IMR-90 (cell line): ENCODE results near the gene LINC01488.

Source experiments
- TF ChIP-seq, protein P1 (sequence below): fragments of 150-350 bp; IDR thresholded peaks from 2 replicates; pipeline ENCODE4 v1.6.1; 2017; ENCODE audit warnings: mild to moderate bottlenecking, antibody characterized with exemption, low read length, low read depth
- TF ChIP-seq, protein P2 (sequence below): conservative IDR thresholded peaks from 2 replicates; pipeline ENCODE4 v1.5.1; 2012; ENCODE audit warnings: mild to moderate bottlenecking, low read depth, low read length, improper control_type of control experiment

DNA sequence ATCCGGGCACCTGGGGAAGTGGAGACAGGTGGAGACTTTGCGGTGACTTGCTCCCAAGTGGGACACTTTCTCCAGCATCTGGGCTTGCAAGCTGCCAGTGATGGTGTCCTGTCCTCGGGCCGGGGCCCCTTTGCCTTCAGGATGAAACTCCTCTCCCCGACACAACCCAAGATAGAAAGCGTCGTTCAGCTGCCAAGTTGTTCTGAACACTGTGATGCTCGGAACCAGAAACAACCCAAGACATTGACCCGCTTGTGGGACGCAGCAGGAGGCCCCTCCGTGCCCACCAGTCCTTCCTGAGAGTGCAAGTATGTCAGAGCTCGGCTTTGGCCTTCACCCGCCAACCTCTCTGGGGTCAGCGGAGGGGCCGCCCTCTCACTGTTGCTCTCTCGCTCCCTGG is 31.3 kb downstream of the LINC01488 start:
- TF ChIP-seq, protein P1, sequence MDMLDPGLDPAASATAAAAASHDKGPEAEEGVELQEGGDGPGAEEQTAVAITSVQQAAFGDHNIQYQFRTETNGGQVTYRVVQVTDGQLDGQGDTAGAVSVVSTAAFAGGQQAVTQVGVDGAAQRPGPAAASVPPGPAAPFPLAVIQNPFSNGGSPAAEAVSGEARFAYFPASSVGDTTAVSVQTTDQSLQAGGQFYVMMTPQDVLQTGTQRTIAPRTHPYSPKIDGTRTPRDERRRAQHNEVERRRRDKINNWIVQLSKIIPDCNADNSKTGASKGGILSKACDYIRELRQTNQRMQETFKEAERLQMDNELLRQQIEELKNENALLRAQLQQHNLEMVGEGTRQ = no peak
- TF ChIP-seq, protein P2, sequence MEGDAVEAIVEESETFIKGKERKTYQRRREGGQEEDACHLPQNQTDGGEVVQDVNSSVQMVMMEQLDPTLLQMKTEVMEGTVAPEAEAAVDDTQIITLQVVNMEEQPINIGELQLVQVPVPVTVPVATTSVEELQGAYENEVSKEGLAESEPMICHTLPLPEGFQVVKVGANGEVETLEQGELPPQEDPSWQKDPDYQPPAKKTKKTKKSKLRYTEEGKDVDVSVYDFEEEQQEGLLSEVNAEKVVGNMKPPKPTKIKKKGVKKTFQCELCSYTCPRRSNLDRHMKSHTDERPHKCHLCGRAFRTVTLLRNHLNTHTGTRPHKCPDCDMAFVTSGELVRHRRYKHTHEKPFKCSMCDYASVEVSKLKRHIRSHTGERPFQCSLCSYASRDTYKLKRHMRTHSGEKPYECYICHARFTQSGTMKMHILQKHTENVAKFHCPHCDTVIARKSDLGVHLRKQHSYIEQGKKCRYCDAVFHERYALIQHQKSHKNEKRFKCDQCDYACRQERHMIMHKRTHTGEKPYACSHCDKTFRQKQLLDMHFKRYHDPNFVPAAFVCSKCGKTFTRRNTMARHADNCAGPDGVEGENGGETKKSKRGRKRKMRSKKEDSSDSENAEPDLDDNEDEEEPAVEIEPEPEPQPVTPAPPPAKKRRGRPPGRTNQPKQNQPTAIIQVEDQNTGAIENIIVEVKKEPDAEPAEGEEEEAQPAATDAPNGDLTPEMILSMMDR = no peak
